ENCODE results near the gene RBCK1. TPM values are rescaled to one million over a fixed set of nuclear protein-coding genes. Genes with fewer than 3 reads are reported as not detected.

The RBCK1 gene
- total RNA-seq, 1 donor from 2014 or later = 100 TPM

GRCh38 chr20:460180-460579 is 52.1 kb downstream of the RBCK1 start:
- DNase-seq (no peak), ATAC-seq (ENCODE audit: low read depth) (no peak)
- ChIA-PET POLR2A (no interaction called here), CTCF (no interaction called here)
- Mint-ChIP-seq H3K4me3 (no peak overlapping the region), H3K4me1 (peaks cover 26% of the 10 kb centered on the region), H3K36me3 (ENCODE audit: low read depth) (peaks cover 9% of the 10 kb centered on the region), H3K27ac (no peak overlapping the region), H3K9me3 (no peaks in the 10 kb centered on the region), H3K27me3 (no peaks in the 10 kb centered on the region)
- intact Hi-C loops (cut with micrococcal nuclease) = no loop called here
- TF ChIP-seq CTCF (IDR thresholded peaks at IDR 0.05) = no peak

- no peak for DNase-seq
- H3K36me3 Mint-ChIP-seq (ENCODE audit: low read depth) = peaks cover 9% of the 10 kb centered on the region
- ChIA-PET POLR2A (interaction anchor here (0.7 kb wide), 1 partner anchor 53 kb away, joined by 3 read pairs; no protein-coding TSS in a partner anchor), CTCF (no interaction called here)
- H3K27me3 Mint-ChIP-seq = no peaks in the 10 kb centered on the region
- ATAC-seq (ENCODE audit: low read depth) = no peak
- intact Hi-C loops (cut with micrococcal nuclease) = no loop called here
- no peak overlapping the region for H3K27ac Mint-ChIP-seq
- H3K9me3 Mint-ChIP-seq = no peaks in the 10 kb centered on the region
- TF ChIP-seq CTCF (IDR thresholded peaks at IDR 0.05) = no peak
- peak overlapping the region; percentile 35 for H3K4me3 Mint-ChIP-seq
- H3K4me1 Mint-ChIP-seq = peaks cover 26% of the 10 kb centered on the region
Measured at GRCh38 chr20:460707-461106, 52.6 kb downstream of the RBCK1 start.

- Mint-ChIP-seq H3K27me3 (no peaks in the 10 kb centered on the region), H3K4me1 (peaks cover 24% of the 10 kb centered on the region), H3K27ac (peak overlapping the region; percentile 83), H3K9me3 (no peaks in the 10 kb centered on the region), H3K4me3 (peak overlapping the region; percentile 93), H3K36me3 (ENCODE audit: low read depth) (peaks cover 9% of the 10 kb centered on the region)
- DNase-seq = no peak
- TF ChIP-seq CTCF (IDR thresholded peaks at IDR 0.05) = no peak
- CTCF ChIA-PET = no interaction called here
- POLR2A ChIA-PET = interaction anchor here (0.6 to 1.8 kb wide), 7 partner anchors 54 to 100 kb away, joined by 3 to 10 read pairs (median 3); partner anchors contain the start of gene RBCK1
- peak; percentile 17 for ATAC-seq (ENCODE audit: low read depth)
- intact Hi-C loops (cut with micrococcal nuclease) = loop anchor here (1.0 to 2.0 kb wide), 6 partner anchors 18 to 107 kb away; partner anchors contain the start of gene CSNK2A1
Measured at GRCh38 chr20:461254-462198, 53.4 kb downstream of the RBCK1 start.

- no peak for TF ChIP-seq CTCF (IDR thresholded peaks at IDR 0.05)
- H3K36me3 Mint-ChIP-seq (ENCODE audit: low read depth) = peaks cover 8% of the 10 kb centered on the region
- DNase-seq = peak; percentile 91
- peak within 1 kb of the TSS; percentile 89 for H3K27ac Mint-ChIP-seq
- H3K4me3 Mint-ChIP-seq = peak within 1 kb of the TSS; percentile 93
- ATAC-seq (ENCODE audit: low read depth) = peak; percentile 96
- peaks cover 2% of the 10 kb centered on the region for H3K27me3 Mint-ChIP-seq
- H3K4me1 Mint-ChIP-seq = peaks cover 24% of the 10 kb centered on the region
- ChIA-PET POLR2A (interaction anchor here (0.6 to 1.8 kb wide), 6 partner anchors 55 to 101 kb away, joined by 3 to 10 read pairs (median 4); partner anchors contain the start of gene RBCK1), CTCF (interaction anchor here (1.8 kb wide), 1 partner anchor 16 kb away, joined by 5 read pairs; no protein-coding TSS in a partner anchor)
- intact Hi-C loops (cut with micrococcal nuclease) = loop anchor here (1.0 to 2.0 kb wide), 6 partner anchors 17 to 108 kb away; partner anchors contain the start of gene CSNK2A1
- H3K9me3 Mint-ChIP-seq = no peaks in the 10 kb centered on the region
Measured at GRCh38 chr20:462199-462991, 54.3 kb downstream of the RBCK1 start, which contains the start of gene TBC1D20. Gene TBC1D20 (minus strand): TSS chr20:462533. CDS start chr20:462405, 128 bp downstream.

All from activated B cell treated with CpG ODN at 0.5 μM for 24 hours (primary cell).